GM23338 (cell line): ENCODE results near the gene TPO. TPM values are rescaled to one million over a fixed set of nuclear protein-coding genes. Genes with fewer than 3 reads are reported as not detected.

Experiments
- ATAC-seq: fragments of 200-7000 bp; cut with Tn5 transposase; 3 replicates; pipeline ENCODE4 v1.9.1; 2020
- DNase-seq: peaks from one replicate; pipeline ENCODE4 v3.0.0-alpha.2; 2015; ENCODE audit warnings: low spot score
- H2AFZ ChIP-seq: fragments of 200-600 bp; sonication (generic); 2 replicates; pipeline ENCODE4 v1.8.0; 2016; ENCODE audit warnings: antibody characterized with exemption, mild to moderate bottlenecking, moderate library complexity
- H3F3A ChIP-seq: fragments of 200-600 bp; sonication (generic); replicated peaks from 2 replicates; pipeline ENCODE4 v1.8.0; 2017; ENCODE audit warnings: antibody characterized with exemption, mixed run types, low read depth
- H3K27ac ChIP-seq: fragments of 200-600 bp; sonication (generic); 2 replicates; pipeline ENCODE4 v1.6.1; 2016; ENCODE audit warnings: low read depth
- H3K27me3 ChIP-seq: fragments of 200-600 bp; sonication (generic); 2 replicates; pipeline ENCODE4 v1.8.0; 2016; ENCODE audit warnings: mild to moderate bottlenecking, mixed run types, moderate library complexity; ENCODE audit not compliant: insufficient read depth
- H3K36me3 ChIP-seq: fragments of 200-600 bp; sonication (generic); 2 replicates; pipeline ENCODE4 v1.8.0; 2016; ENCODE audit warnings: mild to moderate bottlenecking; ENCODE audit not compliant: insufficient read depth
- H3K4me1 ChIP-seq: fragments of 200-600 bp; sonication (generic); 2 replicates; pipeline ENCODE4 v1.8.0; 2016; ENCODE audit warnings: mild to moderate bottlenecking, moderate library complexity; ENCODE audit not compliant: insufficient read depth
- H3K4me2 ChIP-seq: fragments of 200-600 bp; sonication (generic); 2 replicates; pipeline ENCODE4 v1.7.1; 2017; ENCODE audit warnings: mixed run types
- H3K4me3 ChIP-seq: fragments of 200-600 bp; sonication (generic); 2 replicates; pipeline ENCODE4 v1.6.1; 2016; ENCODE audit warnings: mixed run types
- H3K79me2 ChIP-seq: fragments of 200-600 bp; sonication (generic); replicated peaks from 2 replicates; pipeline ENCODE4 v1.8.0; 2017; ENCODE audit warnings: mild to moderate bottlenecking; ENCODE audit not compliant: insufficient read depth
- H3K9me2 ChIP-seq: fragments of 200-600 bp; sonication (generic); 2 replicates; pipeline ENCODE4 v1.8.0; 2017; ENCODE audit not compliant: insufficient read depth
- H4K20me1 ChIP-seq: fragments of 200-600 bp; sonication (generic); replicated peaks from 2 replicates; pipeline ENCODE4 v1.8.0; 2017; ENCODE audit warnings: mild to moderate bottlenecking; ENCODE audit not compliant: insufficient read depth
- H3K27ac Mint-ChIP-seq: 2 replicates; pipeline ENCODE4 v1.8.0; 2020; ENCODE audit warnings: inconsistent platforms, mild to moderate bottlenecking, moderate library complexity, mixed read lengths
- H3K27me3 Mint-ChIP-seq: 3 replicates; pipeline ENCODE4 v1.8.0; 2022; ENCODE audit warnings: low read depth, mild to moderate bottlenecking, moderate library complexity, mixed read lengths, inconsistent platforms; ENCODE audit not compliant: insufficient read depth, poor library complexity
- H3K36me3 Mint-ChIP-seq: 3 replicates; pipeline ENCODE4 v1.8.0; 2021; ENCODE audit warnings: low read depth, mild to moderate bottlenecking, inconsistent platforms, moderate library complexity, mixed read lengths
- H3K4me1 Mint-ChIP-seq: 3 replicates; pipeline ENCODE4 v1.8.0; 2020; ENCODE audit warnings: mild to moderate bottlenecking, inconsistent platforms, mixed read lengths
- H3K4me3 Mint-ChIP-seq: 3 replicates; pipeline ENCODE4 v1.8.0; 2021; ENCODE audit warnings: moderate library complexity, mild to moderate bottlenecking, inconsistent platforms, mixed read lengths
- H3K9me3 Mint-ChIP-seq: 3 replicates; pipeline ENCODE4 v1.8.0; 2020; ENCODE audit warnings: moderate library complexity, mild to moderate bottlenecking, inconsistent platforms, mixed read lengths
- EZH2phosphoT487 ChIP-seq: fragments of 200-600 bp; sonication (generic); IDR thresholded peaks from one replicate; pipeline ENCODE4 v1.8.1; 2018; ENCODE audit warnings: antibody characterized with exemption; ENCODE audit not compliant: unreplicated experiment
- JUNB ChIP-seq: IDR thresholded peaks from one replicate; pipeline ENCODE4 v1.6.1; 2016; ENCODE audit warnings: antibody characterized with exemption; ENCODE audit not compliant: unreplicated experiment
- ZNF114 ChIP-seq: fragments of 250-450 bp; sonication (Bioruptor Pico); IDR thresholded peaks from 2 replicates; pipeline ENCODE4 v1.5.0; 2020; ENCODE audit warnings: mild to moderate bottlenecking, moderate library complexity
- ZNF331 ChIP-seq: fragments of 250-450 bp; sonication (Bioruptor Pico); IDR thresholded peaks from 2 replicates; pipeline ENCODE4 v1.5.0; 2020; ENCODE audit warnings: low read depth, mild to moderate bottlenecking, moderate library complexity
- polyA plus RNA-seq: library from polyadenylated mRNA; unstranded; fragments of >200 nt; fragmentation: Nextera tagmentation; extraction: Ambion mirVana; gene quantifications from 2 replicates; pipeline ENCODE4 v1.2.1, GENCODE V29; 2016
- total RNA-seq: library from RNA; depleted of rRNA; stranded (reverse); fragments of >200 nt; shearing (Covaris generic); gene quantifications from 2 replicates; pipeline ENCODE4 v1.2.3, GENCODE V29; 2014
- TF ChIP-seq, protein P1 (sequence below): IDR thresholded peaks from one replicate; pipeline ENCODE4 v1.6.1; 2018; ENCODE audit warnings: antibody characterized with exemption; ENCODE audit not compliant: unreplicated experiment
- TF ChIP-seq, protein P2 (sequence below), 2 experiments: fragments of 200-600 bp in 1 of 2; sonication (generic) in 1 of 2; conservative IDR thresholded peaks; 2 replicates each; pipeline versions ENCODE4 v1.5.1 to v1.6.1; 2016 to 2017; ENCODE audit warnings: antibody characterized with exemption in 2 of 2, low read depth in 2 of 2, mild to moderate bottlenecking in 2 of 2, moderate library complexity in 1 of 2
- TF ChIP-seq, protein P3 (sequence below): fragments of 250-450 bp; sonication (Bioruptor Pico); IDR thresholded peaks from 2 replicates; pipeline ENCODE4 v1.5.0; 2020; ENCODE audit warnings: mild to moderate bottlenecking, moderate library complexity

Gene TPO
- total and polyA plus RNA-seq, 2 experiments from 2014 or later, result 0.74 TPM; not detected in 1

DNA sequence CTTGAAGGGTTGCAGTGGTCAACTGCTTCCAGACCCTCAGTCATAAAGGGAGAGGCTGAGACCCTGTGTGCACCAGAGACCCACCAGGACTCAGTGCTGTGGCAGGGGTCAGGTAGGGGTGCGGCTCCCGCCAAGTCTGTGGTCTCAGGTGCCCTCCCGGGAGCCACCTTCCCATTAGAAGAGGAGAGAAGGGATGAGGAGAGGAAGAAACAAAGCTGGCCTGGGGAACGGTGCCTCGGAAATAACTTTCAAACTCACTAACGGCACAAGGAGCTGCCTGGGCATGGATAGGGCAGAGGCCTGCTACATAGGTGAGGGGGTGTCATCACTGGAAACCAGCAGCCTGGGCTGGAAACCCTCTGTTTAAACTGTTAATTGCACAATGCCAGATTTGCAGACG is 84.9 kb downstream of the TPO start (continued):
- TF ChIP-seq, protein P1, sequence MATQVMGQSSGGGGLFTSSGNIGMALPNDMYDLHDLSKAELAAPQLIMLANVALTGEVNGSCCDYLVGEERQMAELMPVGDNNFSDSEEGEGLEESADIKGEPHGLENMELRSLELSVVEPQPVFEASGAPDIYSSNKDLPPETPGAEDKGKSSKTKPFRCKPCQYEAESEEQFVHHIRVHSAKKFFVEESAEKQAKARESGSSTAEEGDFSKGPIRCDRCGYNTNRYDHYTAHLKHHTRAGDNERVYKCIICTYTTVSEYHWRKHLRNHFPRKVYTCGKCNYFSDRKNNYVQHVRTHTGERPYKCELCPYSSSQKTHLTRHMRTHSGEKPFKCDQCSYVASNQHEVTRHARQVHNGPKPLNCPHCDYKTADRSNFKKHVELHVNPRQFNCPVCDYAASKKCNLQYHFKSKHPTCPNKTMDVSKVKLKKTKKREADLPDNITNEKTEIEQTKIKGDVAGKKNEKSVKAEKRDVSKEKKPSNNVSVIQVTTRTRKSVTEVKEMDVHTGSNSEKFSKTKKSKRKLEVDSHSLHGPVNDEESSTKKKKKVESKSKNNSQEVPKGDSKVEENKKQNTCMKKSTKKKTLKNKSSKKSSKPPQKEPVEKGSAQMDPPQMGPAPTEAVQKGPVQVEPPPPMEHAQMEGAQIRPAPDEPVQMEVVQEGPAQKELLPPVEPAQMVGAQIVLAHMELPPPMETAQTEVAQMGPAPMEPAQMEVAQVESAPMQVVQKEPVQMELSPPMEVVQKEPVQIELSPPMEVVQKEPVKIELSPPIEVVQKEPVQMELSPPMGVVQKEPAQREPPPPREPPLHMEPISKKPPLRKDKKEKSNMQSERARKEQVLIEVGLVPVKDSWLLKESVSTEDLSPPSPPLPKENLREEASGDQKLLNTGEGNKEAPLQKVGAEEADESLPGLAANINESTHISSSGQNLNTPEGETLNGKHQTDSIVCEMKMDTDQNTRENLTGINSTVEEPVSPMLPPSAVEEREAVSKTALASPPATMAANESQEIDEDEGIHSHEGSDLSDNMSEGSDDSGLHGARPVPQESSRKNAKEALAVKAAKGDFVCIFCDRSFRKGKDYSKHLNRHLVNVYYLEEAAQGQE, result no peak
- TF ChIP-seq JUNB (no peak), ZNF114 (CRISPR knock-in tag) (no peak), EZH2phosphoT487 (no peak), ZNF331 (CRISPR knock-in tag) (no peak)
- TF ChIP-seq, protein P2, sequence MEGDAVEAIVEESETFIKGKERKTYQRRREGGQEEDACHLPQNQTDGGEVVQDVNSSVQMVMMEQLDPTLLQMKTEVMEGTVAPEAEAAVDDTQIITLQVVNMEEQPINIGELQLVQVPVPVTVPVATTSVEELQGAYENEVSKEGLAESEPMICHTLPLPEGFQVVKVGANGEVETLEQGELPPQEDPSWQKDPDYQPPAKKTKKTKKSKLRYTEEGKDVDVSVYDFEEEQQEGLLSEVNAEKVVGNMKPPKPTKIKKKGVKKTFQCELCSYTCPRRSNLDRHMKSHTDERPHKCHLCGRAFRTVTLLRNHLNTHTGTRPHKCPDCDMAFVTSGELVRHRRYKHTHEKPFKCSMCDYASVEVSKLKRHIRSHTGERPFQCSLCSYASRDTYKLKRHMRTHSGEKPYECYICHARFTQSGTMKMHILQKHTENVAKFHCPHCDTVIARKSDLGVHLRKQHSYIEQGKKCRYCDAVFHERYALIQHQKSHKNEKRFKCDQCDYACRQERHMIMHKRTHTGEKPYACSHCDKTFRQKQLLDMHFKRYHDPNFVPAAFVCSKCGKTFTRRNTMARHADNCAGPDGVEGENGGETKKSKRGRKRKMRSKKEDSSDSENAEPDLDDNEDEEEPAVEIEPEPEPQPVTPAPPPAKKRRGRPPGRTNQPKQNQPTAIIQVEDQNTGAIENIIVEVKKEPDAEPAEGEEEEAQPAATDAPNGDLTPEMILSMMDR (conservative IDR thresholded peaks at IDR 0.05; ENCODE audit: low read depth in 2 of 2), result no peak

DNA sequence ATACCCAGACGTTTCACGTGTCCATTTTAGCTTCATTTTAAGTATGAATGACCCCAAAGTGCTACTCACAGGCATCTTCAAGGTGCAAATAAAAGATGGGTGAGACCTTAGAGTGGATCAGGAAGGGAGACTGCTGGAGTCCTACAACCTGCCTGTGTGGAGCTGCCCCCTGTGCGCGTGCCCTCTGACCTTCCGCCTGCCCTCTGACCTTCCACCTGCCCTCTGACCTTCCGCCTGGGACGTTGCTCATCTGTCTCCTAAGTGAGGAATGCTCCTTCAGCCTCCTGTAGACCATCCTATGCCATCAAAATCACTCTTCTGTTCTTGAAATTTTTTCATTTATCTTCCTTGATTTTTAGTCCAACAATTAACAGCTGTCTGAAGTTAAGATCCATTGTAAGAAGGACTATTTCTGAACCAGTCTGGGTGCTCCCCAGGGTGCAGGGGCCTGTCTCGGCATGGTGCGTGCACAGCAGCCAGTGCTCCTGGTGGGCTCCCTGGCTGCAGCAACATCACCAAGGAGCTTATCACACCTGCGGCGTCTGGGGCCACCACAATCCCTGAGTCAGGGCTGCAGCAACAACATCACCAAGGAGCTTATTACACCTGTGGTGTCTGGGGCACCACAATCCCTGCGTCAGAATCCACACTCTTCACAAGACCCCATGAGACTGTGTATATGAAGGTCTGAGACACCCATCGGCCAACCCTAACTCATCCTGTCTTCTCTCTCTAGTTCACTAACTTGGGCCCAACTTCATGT is 86.0 kb downstream of the TPO start:
- Mint-ChIP-seq H3K27ac (no peak overlapping the region), H3K36me3 (no peaks in the 10 kb centered on the region; the same call in 2 of the 3 replicates), H3K4me1 (no peaks in the 10 kb centered on the region; the same call in 2 of the 3 replicates), H3K4me3 (no peak overlapping the region; the same call in 2 of the 3 replicates), H3K9me3 (no peaks in the 10 kb centered on the region), H3K27me3 (peaks cover 4% of the 10 kb centered on the region)
- no peak overlapping the region for H3K4me2 ChIP-seq
- no peak overlapping the region for H2AFZ ChIP-seq
- TF ChIP-seq JUNB (no peak), EZH2phosphoT487 (no peak)
- TF ChIP-seq, protein P3, sequence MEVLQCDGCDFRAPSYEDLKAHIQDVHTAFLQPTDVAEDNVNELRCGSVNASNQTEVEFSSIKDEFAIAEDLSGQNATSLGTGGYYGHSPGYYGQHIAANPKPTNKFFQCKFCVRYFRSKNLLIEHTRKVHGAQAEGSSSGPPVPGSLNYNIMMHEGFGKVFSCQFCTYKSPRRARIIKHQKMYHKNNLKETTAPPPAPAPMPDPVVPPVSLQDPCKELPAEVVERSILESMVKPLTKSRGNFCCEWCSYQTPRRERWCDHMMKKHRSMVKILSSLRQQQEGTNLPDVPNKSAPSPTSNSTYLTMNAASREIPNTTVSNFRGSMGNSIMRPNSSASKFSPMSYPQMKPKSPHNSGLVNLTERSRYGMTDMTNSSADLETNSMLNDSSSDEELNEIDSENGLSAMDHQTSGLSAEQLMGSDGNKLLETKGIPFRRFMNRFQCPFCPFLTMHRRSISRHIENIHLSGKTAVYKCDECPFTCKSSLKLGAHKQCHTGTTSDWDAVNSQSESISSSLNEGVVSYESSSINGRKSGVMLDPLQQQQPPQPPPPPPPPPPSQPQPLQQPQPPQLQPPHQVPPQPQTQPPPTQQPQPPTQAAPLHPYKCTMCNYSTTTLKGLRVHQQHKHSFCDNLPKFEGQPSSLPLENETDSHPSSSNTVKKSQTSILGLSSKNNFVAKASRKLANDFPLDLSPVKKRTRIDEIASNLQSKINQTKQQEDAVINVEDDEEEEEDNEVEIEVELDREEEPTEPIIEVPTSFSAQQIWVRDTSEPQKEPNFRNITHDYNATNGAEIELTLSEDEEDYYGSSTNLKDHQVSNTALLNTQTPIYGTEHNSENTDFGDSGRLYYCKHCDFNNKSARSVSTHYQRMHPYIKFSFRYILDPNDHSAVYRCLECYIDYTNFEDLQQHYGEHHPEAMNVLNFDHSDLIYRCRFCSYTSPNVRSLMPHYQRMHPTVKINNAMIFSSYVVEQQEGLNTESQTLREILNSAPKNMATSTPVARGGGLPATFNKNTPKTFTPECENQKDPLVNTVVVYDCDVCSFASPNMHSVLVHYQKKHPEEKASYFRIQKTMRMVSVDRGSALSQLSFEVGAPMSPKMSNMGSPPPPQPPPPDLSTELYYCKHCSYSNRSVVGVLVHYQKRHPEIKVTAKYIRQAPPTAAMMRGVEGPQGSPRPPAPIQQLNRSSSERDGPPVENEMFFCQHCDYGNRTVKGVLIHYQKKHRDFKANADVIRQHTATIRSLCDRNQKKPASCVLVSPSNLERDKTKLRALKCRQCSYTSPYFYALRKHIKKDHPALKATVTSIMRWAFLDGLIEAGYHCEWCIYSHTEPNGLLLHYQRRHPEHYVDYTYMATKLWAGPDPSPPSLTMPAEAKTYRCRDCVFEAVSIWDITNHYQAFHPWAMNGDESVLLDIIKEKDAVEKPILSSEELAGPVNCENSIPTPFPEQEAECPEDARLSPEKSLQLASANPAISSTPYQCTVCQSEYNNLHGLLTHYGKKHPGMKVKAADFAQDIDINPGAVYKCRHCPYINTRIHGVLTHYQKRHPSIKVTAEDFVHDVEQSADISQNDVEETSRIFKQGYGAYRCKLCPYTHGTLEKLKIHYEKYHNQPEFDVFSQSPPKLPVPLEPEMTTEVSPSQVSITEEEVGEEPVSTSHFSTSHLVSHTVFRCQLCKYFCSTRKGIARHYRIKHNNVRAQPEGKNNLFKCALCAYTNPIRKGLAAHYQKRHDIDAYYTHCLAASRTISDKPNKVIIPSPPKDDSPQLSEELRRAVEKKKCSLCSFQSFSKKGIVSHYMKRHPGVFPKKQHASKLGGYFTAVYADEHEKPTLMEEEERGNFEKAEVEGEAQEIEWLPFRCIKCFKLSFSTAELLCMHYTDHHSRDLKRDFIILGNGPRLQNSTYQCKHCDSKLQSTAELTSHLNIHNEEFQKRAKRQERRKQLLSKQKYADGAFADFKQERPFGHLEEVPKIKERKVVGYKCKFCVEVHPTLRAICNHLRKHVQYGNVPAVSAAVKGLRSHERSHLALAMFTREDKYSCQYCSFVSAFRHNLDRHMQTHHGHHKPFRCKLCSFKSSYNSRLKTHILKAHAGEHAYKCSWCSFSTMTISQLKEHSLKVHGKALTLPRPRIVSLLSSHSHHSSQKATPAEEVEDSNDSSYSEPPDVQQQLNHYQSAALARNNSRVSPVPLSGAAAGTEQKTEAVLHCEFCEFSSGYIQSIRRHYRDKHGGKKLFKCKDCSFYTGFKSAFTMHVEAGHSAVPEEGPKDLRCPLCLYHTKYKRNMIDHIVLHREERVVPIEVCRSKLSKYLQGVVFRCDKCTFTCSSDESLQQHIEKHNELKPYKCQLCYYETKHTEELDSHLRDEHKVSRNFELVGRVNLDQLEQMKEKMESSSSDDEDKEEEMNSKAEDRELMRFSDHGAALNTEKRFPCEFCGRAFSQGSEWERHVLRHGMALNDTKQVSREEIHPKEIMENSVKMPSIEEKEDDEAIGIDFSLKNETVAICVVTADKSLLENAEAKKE, result no peak
- TF ChIP-seq, protein P2 (conservative IDR thresholded peaks at IDR 0.05; ENCODE audit: low read depth in 2 of 2), result no peak
- H3K27ac ChIP-seq, result no peak overlapping the region
- H4K20me1 ChIP-seq, result no peaks in the 10 kb centered on the region
- no peaks in the 10 kb centered on the region for H3K4me1 ChIP-seq
- no peaks in the 10 kb centered on the region for H3F3A ChIP-seq
- no peaks in the 10 kb centered on the region for H3K27me3 ChIP-seq
- DNase-seq (no peak), ATAC-seq (no peak)
- H3K4me3 ChIP-seq, result no peak overlapping the region
- H3K9me2 ChIP-seq, result no peaks in the 10 kb centered on the region
- no peaks in the 10 kb centered on the region for H3K79me2 ChIP-seq
- no peaks in the 10 kb centered on the region for H3K36me3 ChIP-seq
